Skeletal muscle satellite cell (primary cell): ENCODE measurements around the gene FNDC3B. TPM values are rescaled to one million over a fixed set of nuclear protein-coding genes. Genes with fewer than 3 reads are reported as not detected.
"Not testable (repeated sequence)": the region's sequence is repeated elsewhere in the genome, so short reads cannot be mapped to it uniquely, and the experiment has no call there.

Experiments
- H3K27me3 ChIP-seq: 2 replicates; pipeline ENCODE4 v1.7.0; 2013; ENCODE audit warnings: low read length; ENCODE audit not compliant: control insufficient read depth, insufficient read depth
- H3K36me3 ChIP-seq: 2 replicates; pipeline ENCODE4 v1.7.0; 2013; ENCODE audit warnings: mild to moderate bottlenecking, control low read depth, low read length; ENCODE audit not compliant: insufficient read depth
- H3K4me1 ChIP-seq: 2 replicates; pipeline ENCODE4 v1.7.0; 2013; ENCODE audit warnings: low read length; ENCODE audit not compliant: control insufficient read depth, insufficient read depth
- H3K4me2 ChIP-seq: 2 replicates; pipeline ENCODE4 v1.7.0; 2013; ENCODE audit warnings: mild to moderate bottlenecking, low read length
- H3K4me3 ChIP-seq: 2 replicates; pipeline ENCODE4 v1.7.0; 2013; ENCODE audit warnings: low read length
- H3K9ac ChIP-seq: 2 replicates; pipeline ENCODE4 v1.7.0; 2013; ENCODE audit warnings: mild to moderate bottlenecking, low read depth, low read length, moderate library complexity
- H3K9me3 ChIP-seq: replicated peaks from 2 replicates; pipeline ENCODE4 v1.7.0; 2013; ENCODE audit warnings: mild to moderate bottlenecking, control low read depth, low read length
- total RNA-seq: library from RNA; depleted of rRNA; stranded (reverse); fragments of >200 nt; gene quantifications from 2 replicates; pipeline ENCODE4 v1.2.3, GENCODE V29; 2012; rRNA removed

FNDC3B gene
- 86.9 and 88.0 TPM in 2 replicates for total RNA-seq

- Histone ChIP-seq H3K4me2 (peak within 1 kb of the TSS; percentile 98), H3K9me3 (no peaks in the 10 kb centered on the region), H3K36me3 (no peaks in the 10 kb centered on the region), H3K4me1 (peaks cover 26% of the 10 kb centered on the region), H3K27me3 (no peaks in the 10 kb centered on the region), H3K4me3 (peak within 1 kb of the TSS; percentile 96), H3K9ac (peak within 1 kb of the TSS; percentile 100)
Measured at GRCh38 chr3:172039436-172040077, at the start of gene FNDC3B. TSS of gene FNDC3B (plus strand) at chr3:172039578. CDS start at chr3:172112480, 72,902 bp downstream.

DNA sequence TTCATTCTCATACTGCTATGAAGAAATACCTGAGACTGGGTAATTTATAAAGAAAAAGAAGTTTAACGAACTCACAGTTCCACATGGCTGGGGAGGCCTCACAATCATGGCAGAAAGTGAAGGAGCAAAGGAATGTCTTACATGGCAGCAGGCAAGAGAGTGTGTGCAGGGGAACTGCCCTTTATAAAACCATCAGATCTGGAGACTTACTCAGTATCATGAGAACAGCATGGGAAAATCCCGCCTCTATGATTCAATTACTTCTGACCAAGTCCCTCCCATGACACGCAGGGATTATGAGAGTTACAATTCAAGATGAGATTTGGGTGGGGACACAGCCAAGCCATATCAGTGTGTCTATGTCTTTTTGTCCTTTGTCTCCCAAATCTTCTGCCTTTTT is 49.1 kb upstream of the FNDC3B start:
- not testable (repeated sequence) for H3K27me3 ChIP-seq, H3K9ac ChIP-seq, H3K4me2 ChIP-seq, H3K4me1 ChIP-seq, H3K9me3 ChIP-seq, H3K36me3 ChIP-seq, H3K4me3 ChIP-seq

- H3K4me1 ChIP-seq: peaks cover 16% of the 10 kb centered on the region
- H3K4me3 ChIP-seq: no peak overlapping the region
- no peaks in the 10 kb centered on the region for H3K36me3 ChIP-seq
- H3K9ac ChIP-seq: no peak overlapping the region
- no peaks in the 10 kb centered on the region for H3K27me3 ChIP-seq
- H3K4me2 ChIP-seq: no peak overlapping the region
- H3K9me3 ChIP-seq: no peaks in the 10 kb centered on the region
Measured at GRCh38 chr3:171991166-171991565, 48.2 kb upstream of the FNDC3B start.

DNA sequence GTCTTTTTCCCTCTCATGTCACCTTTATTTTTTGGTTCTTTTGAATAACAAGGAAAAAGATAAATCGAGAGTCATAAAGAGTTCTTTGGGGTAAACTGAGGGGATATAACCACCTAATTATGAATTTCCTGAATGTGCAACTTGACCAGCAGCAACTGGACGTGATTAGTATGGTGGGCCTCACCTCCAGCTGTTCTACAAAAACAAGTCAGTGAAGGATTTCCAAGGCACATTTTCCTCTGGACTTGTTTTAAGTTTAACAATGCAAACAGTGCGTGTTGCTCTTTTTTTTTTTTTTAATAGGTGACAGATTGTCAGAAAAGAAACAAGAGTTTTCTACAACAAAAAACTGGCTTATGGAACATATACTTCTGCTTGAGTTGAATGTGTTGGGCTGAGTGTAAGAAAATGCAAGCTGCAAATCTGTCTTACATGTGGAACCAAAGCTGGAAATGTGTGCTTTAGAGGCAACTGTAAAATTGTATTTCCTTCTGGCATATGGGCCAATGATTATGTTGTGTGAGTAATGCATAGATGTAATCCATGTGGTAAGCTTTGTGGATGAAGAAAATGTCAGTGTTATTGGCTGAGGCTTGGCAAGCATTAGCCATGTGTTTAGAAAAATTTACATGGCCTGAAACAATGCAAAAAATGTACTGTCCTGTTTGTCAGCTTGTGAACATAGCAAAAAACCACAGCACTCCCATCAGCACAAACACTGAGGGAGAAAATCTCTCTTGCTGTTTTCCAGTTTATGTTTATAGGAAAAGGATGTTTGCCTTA is 44.5 kb upstream of the FNDC3B start:
- Histone ChIP-seq H3K27me3 (no peaks in the 10 kb centered on the region), H3K9me3 (no peaks in the 10 kb centered on the region), H3K4me2 (peak overlapping the region; percentile 14), H3K4me1 (peaks cover 19% of the 10 kb centered on the region), H3K9ac (peak overlapping the region; percentile 30), H3K4me3 (no peak overlapping the region), H3K36me3 (no peaks in the 10 kb centered on the region)

DNA sequence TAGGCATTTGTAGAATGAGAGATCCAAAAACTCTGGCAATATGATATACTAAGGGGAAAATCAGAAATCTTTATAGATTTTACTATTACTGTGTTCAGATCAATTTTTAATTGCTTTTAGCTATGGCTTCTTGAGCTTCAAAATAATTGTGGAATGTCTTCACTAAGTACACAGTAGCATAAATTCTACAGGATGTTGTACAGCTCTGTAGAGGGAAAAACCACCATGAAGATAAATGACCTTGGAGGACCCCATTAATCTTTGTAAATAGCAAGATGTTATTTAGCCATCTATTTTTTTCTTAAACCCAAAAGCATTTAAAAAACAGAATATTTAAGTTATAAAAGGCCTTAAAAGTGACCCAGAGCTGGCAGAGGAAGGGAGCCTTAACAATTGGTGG is 43.9 kb upstream of the FNDC3B start:
- Histone ChIP-seq H3K4me2 (peak overlapping the region; percentile 9), H3K4me3 (no peak overlapping the region), H3K9ac (peak overlapping the region; percentile 30), H3K9me3 (no peaks in the 10 kb centered on the region), H3K4me1 (peaks cover 19% of the 10 kb centered on the region), H3K27me3 (no peaks in the 10 kb centered on the region), H3K36me3 (no peaks in the 10 kb centered on the region)

DNA sequence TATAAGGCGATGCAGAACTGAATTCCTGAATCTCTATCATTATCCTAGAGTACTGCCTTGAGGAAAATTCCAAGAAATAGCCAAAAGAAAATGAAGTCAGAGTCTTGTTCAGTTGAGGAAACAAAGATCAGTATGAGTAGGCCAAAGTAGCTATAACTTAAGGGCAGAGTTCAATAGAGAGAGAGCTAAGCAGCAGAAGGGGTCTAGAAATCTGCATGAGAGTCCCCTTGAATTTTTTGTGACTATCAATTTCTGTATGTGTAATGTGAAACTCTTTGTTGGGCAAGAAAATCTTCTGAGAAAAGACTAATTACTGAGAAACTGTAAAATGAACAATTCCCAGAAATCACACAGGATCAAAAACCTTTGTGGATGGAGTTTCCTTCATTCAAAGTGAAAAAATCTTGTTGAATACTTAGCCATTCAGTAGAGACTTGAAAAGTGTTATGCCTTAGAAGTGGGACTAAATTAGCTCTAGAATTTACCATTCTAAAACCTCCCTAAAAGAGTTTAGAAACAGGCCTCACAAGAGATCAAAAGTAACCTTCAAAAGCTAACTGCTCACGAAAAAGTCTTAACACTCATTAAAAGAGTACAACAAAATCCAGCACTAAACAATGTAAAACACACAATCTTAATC is 43.1 kb upstream of the FNDC3B start:
- no peak overlapping the region for H3K9ac ChIP-seq
- H3K4me2 ChIP-seq: no peak overlapping the region
- H3K4me1 ChIP-seq: peaks cover 19% of the 10 kb centered on the region
- H3K27me3 ChIP-seq: no peaks in the 10 kb centered on the region
- H3K9me3 ChIP-seq: no peaks in the 10 kb centered on the region
- no peaks in the 10 kb centered on the region for H3K36me3 ChIP-seq
- H3K4me3 ChIP-seq: no peak overlapping the region

DNA sequence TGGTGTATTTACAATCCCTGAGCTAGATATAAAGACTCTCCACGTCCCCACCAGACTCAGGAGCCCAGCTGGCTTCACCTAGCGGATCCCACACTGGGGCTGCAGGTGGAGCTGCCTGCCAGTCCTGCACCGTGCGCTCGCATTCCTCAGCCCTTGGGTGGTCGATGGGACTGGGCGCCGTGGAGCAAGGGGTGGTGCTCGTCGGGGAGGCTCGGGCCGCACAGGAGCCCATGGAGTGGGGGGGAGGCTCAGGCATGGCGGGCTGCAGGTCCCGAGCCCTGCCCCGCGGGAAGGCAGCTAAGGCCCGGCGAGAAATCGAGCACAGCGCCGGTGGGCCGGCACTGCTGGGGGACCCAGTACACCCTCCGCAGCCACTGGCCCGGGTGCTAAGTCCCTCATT is 40.6 kb upstream of the FNDC3B start:
- not testable (repeated sequence) for H3K4me2 ChIP-seq, H3K9me3 ChIP-seq, H3K9ac ChIP-seq, H3K36me3 ChIP-seq, H3K4me3 ChIP-seq, H3K27me3 ChIP-seq
- H3K4me1 ChIP-seq: peaks cover 19% of the 10 kb centered on the region

DNA sequence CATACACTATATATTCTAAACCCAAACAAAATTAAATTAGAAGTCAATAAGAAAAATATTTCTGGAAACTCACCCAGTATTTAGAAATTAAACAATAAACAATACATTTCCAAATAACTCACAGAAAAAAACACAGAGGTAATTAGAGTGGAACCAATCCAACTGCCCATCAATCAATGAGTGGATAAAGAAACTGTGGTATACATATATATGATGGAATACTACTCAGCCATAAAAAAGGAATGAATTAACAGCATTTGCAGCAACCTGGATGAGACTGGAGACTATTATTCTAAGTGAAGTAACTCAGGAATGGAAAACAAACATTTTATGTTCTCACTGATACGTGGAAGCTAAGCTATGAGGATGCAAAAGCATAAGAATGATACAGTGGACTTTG is 37.8 kb upstream of the FNDC3B start:
- H3K4me2 ChIP-seq, H3K27me3 ChIP-seq, H3K4me3 ChIP-seq, H3K36me3 ChIP-seq, H3K9ac ChIP-seq, H3K4me1 ChIP-seq, H3K9me3 ChIP-seq: not testable (repeated sequence)

DNA sequence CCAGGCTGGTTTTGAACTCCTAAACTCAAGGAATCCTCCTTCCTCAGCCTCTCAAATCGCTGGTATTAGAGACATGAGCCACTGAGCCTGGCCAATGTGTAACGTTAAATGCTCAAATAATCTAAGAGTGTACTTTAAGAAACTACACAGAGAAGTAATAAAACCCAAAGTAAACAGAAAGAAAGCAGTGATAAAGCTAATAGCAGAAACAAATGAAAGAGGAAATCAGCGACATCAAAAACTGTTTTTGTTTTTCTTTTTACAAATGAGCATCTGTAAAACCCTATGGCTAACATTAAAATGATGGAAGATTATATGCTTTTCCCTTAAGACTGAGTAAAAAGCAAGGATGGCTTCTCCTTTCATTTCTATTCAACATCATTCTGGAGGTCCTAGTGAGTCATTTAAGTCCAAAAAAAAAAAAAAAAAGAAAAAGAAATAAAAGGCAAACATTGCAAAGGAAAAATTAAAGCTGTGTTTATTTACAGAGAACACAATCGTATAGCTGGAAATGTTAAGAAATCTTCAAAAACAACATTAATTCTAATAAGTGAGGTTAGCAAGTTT is 36.8 kb upstream of the FNDC3B start:
- Histone ChIP-seq H3K4me3 (no peak overlapping the region), H3K9me3 (no peaks in the 10 kb centered on the region), H3K9ac (no peak overlapping the region), H3K4me1 (no peaks in the 10 kb centered on the region), H3K27me3 (no peaks in the 10 kb centered on the region), H3K36me3 (no peaks in the 10 kb centered on the region), H3K4me2 (no peak overlapping the region)

DNA sequence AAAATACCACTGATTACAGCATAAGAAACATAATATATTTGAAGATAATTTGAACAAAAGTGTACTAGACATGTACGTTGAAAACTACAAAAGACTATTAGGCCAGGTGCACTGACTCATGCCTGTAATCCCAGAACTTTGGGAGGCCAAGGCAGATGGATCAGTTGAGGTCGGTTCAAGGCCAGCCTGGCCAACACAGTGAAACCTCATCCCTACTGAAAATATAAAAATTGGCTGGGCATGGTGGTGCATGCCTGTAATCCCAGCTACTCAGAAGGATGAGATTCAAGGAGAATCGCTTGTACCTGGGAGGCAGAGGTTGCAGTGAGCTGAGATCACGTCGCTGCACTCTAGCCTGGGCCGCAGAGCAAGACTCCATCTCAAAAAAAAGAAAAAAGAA is 36.2 kb upstream of the FNDC3B start:
- no peaks in the 10 kb centered on the region for H3K36me3 ChIP-seq
- H3K4me1 ChIP-seq: no peaks in the 10 kb centered on the region
- no peak overlapping the region for H3K4me2 ChIP-seq
- H3K9me3 ChIP-seq: no peaks in the 10 kb centered on the region
- no peak overlapping the region for H3K9ac ChIP-seq
- no peak overlapping the region for H3K4me3 ChIP-seq
- no peaks in the 10 kb centered on the region for H3K27me3 ChIP-seq

GRCh38 chr3:172007065-172007370 is 32.4 kb upstream of the FNDC3B start:
- Histone ChIP-seq H3K9me3 (no peaks in the 10 kb centered on the region), H3K27me3 (no peaks in the 10 kb centered on the region), H3K4me3 (no peak overlapping the region), H3K4me1 (no peaks in the 10 kb centered on the region), H3K36me3 (no peaks in the 10 kb centered on the region), H3K4me2 (no peak overlapping the region), H3K9ac (no peak overlapping the region)
